ENCODE measurements around the gene RABGGTA. TPM values are rescaled to one million over a fixed set of nuclear protein-coding genes. Genes with fewer than 3 reads are reported as not detected.
A peak's percentile ranks its signal among the peaks of the same experiment; 100 is the strongest.
"Not testable (repeated sequence)": the region's sequence is repeated elsewhere in the genome, so short reads cannot be mapped to it uniquely, and the experiment has no call there.

The RABGGTA gene
- polyA plus RNA-seq, 3 donors, result 34.5 to 125 (median 35.4) TPM

- intact Hi-C loops (cut with micrococcal nuclease), result no loop called here
- H3K27me3 Mint-ChIP-seq (ENCODE audit: low read depth in 3 of 3), result no peaks in the 10 kb centered on the region
- H3K4me1 Mint-ChIP-seq, result peaks cover 12% of the 10 kb centered on the region
- Histone ChIP-seq H4K20me1 (ENCODE audit: insufficient read depth, low read length) (peaks cover 22% of the 10 kb centered on the region), H3K4me1 (ENCODE audit: control insufficient read depth in 1 of 2, insufficient read depth in 2 of 2, low read length in 2 of 2) (peaks cover 7 to 10% of the 10 kb centered on the region in 2 donors), H3K27ac (ENCODE audit: low read depth in 1 of 2, low read length in 2 of 2) (no peak overlapping the region), H3K79me2 (ENCODE audit: insufficient read depth, low read length) (peaks cover 96% of the 10 kb centered on the region), H3K4me3 (replicated peaks in 1 of 3; ENCODE audit: low read depth in 2 of 3, low read length in 3 of 3) (no peak overlapping the region), H3K36me3 (replicated peaks in 1 of 2; ENCODE audit: control insufficient read depth in 1 of 2, insufficient read depth in 2 of 2, low read length in 2 of 2) (peaks cover 9 to 30% of the 10 kb centered on the region in 2 donors), H3K9me3 (replicated peaks in 1 of 2; ENCODE audit: control insufficient read depth in 1 of 2, insufficient read depth in 1 of 2, low read length in 2 of 2) (no peaks in the 10 kb centered on the region), H2AFZ (ENCODE audit: insufficient read depth, low read depth, low read length, poor library complexity, severe bottlenecking) (no peak overlapping the region), H3K4me2 (replicated peaks; ENCODE audit: extremely low read depth, low read length, poor library complexity, severe bottlenecking) (no peak overlapping the region), H3K9ac (ENCODE audit: insufficient read depth, low read length, poor library complexity, severe bottlenecking) (no peak overlapping the region), H3K27me3 (ENCODE audit: control insufficient read depth in 2 of 2, insufficient read depth in 2 of 2, low read length in 2 of 2) (no peaks in the 10 kb centered on the region)
- no CpG with 5 or more reads among the region's 1 CpG for WGBS (ENCODE audit: insufficient coverage)
- DNase-seq, result no peak
- no peaks in the 10 kb centered on the region for H3K9me3 Mint-ChIP-seq
- H3K36me3 Mint-ChIP-seq, result peaks cover 14 to 29% of the 10 kb centered on the region in 2 donors
- H3K27ac Mint-ChIP-seq, result no peak overlapping the region
- H3K4me3 Mint-ChIP-seq, result no peak overlapping the region
- TF ChIP-seq CTCF (IDR thresholded peaks at IDR 0.05), result no peak
Observed at GRCh38 chr14:24226473-24226872, 44.9 kb downstream of the RABGGTA start.

GRCh38 chr14:24224618-24225071 is 46.8 kb downstream of the RABGGTA start:
- no peak overlapping the region for H3K27ac ChIP-seq (ENCODE audit: low read depth in 1 of 2, low read length in 2 of 2)
- H2AFZ ChIP-seq (ENCODE audit: insufficient read depth, low read depth, low read length, poor library complexity, severe bottlenecking), result no peak overlapping the region
- Mint-ChIP-seq H3K27ac (peak overlapping the region in 1 of 7 donors; percentile 61), H3K4me3 (no peak overlapping the region), H3K9me3 (no peaks in the 10 kb centered on the region), H3K4me1 (peaks cover 3% of the 10 kb centered on the region), H3K36me3 (peaks cover 14 to 30% of the 10 kb centered on the region in 2 donors), H3K27me3 (ENCODE audit: low read depth in 3 of 3) (peaks cover 0 to 1% (median 0%) of the 10 kb centered on the region in 3 donors)
- no peaks in the 10 kb centered on the region for H3K4me1 ChIP-seq (ENCODE audit: control insufficient read depth in 1 of 2, insufficient read depth in 2 of 2, low read length in 2 of 2)
- H3K79me2 ChIP-seq (ENCODE audit: insufficient read depth, low read length), result peaks cover 96% of the 10 kb centered on the region
- intact Hi-C loops (cut with micrococcal nuclease), result no loop called here
- no peaks in the 10 kb centered on the region for H3K9me3 ChIP-seq (replicated peaks in 1 of 2; ENCODE audit: control insufficient read depth in 1 of 2, insufficient read depth in 1 of 2, low read length in 2 of 2)
- no peak overlapping the region for H3K4me3 ChIP-seq (replicated peaks in 1 of 3; ENCODE audit: low read depth in 2 of 3, low read length in 3 of 3)
- H3K4me2 ChIP-seq (replicated peaks; ENCODE audit: extremely low read depth, low read length, poor library complexity, severe bottlenecking), result no peak overlapping the region
- no peaks in the 10 kb centered on the region for H3K27me3 ChIP-seq (ENCODE audit: control insufficient read depth in 2 of 2, insufficient read depth in 2 of 2, low read length in 2 of 2)
- H4K20me1 ChIP-seq (ENCODE audit: insufficient read depth, low read length), result peaks cover 19% of the 10 kb centered on the region
- H3K36me3 ChIP-seq (replicated peaks in 1 of 2; ENCODE audit: control insufficient read depth in 1 of 2, insufficient read depth in 2 of 2, low read length in 2 of 2), result peaks cover 9 to 30% of the 10 kb centered on the region in 2 donors
- no peak overlapping the region for H3K9ac ChIP-seq (ENCODE audit: insufficient read depth, low read length, poor library complexity, severe bottlenecking)
- DNase-seq, result no peak
- no peak for TF ChIP-seq CTCF (IDR thresholded peaks at IDR 0.05)
- 91% methylated on average over 7 of the region's 7 CpGs for WGBS (ENCODE audit: insufficient coverage)

- 88% methylated on average over 3 of the region's 4 CpGs for WGBS (ENCODE audit: insufficient coverage)
- H3K4me3 ChIP-seq (replicated peaks in 1 of 3; ENCODE audit: low read depth in 2 of 3, low read length in 3 of 3); H2AFZ ChIP-seq (ENCODE audit: insufficient read depth, low read depth, low read length, poor library complexity, severe bottlenecking); H3K9me3 ChIP-seq (replicated peaks in 1 of 2; ENCODE audit: control insufficient read depth in 1 of 2, insufficient read depth in 1 of 2, low read length in 2 of 2); H3K9me3 Mint-ChIP-seq; H3K4me1 Mint-ChIP-seq; H3K27me3 Mint-ChIP-seq (ENCODE audit: low read depth in 3 of 3); H4K20me1 ChIP-seq (ENCODE audit: insufficient read depth, low read length); intact Hi-C loops (cut with micrococcal nuclease); H3K9ac ChIP-seq (ENCODE audit: insufficient read depth, low read length, poor library complexity, severe bottlenecking); H3K27ac ChIP-seq (ENCODE audit: low read depth in 1 of 2, low read length in 2 of 2); H3K4me3 Mint-ChIP-seq; H3K27me3 ChIP-seq (ENCODE audit: control insufficient read depth in 2 of 2, insufficient read depth in 2 of 2, low read length in 2 of 2); H3K4me2 ChIP-seq (replicated peaks; ENCODE audit: extremely low read depth, low read length, poor library complexity, severe bottlenecking); H3K4me1 ChIP-seq (ENCODE audit: control insufficient read depth in 1 of 2, insufficient read depth in 2 of 2, low read length in 2 of 2); H3K27ac Mint-ChIP-seq; DNase-seq: not testable (repeated sequence)
- Histone ChIP-seq H3K36me3 (replicated peaks in 1 of 2; ENCODE audit: control insufficient read depth in 1 of 2, insufficient read depth in 2 of 2, low read length in 2 of 2) (peaks cover 9 to 31% of the 10 kb centered on the region in 2 donors), H3K79me2 (ENCODE audit: insufficient read depth, low read length) (peaks cover 80% of the 10 kb centered on the region)
- H3K36me3 Mint-ChIP-seq, result peaks cover 12 to 27% of the 10 kb centered on the region in 2 donors
Observed at GRCh38 chr14:24222987-24223386, 48.4 kb downstream of the RABGGTA start.
